ENCODE measurements around the gene ATP10A. TPM values are rescaled to one million over a fixed set of nuclear protein-coding genes. Genes with fewer than 3 reads are reported as not detected.

The ATP10A gene
- total RNA-seq, 1 donor from 2014 or later: 3.2 TPM

- Histone ChIP-seq H3K9me3 (no peaks in the 10 kb centered on the region), H3K27ac (no peak overlapping the region), H3K4me3 (no peak overlapping the region), H3K4me1 (no peaks in the 10 kb centered on the region), H3K36me3 (no peaks in the 10 kb centered on the region), H3K27me3 (no peaks in the 10 kb centered on the region)
- TF ChIP-seq POLR2AphosphoS5 (IDR thresholded peaks at IDR 0.05; ENCODE audit: insufficient read depth in 1 of 2, low read depth in 1 of 2) (no peak), POLR2A (IDR thresholded peaks at IDR 0.05) (no peak), CTCF (IDR thresholded peaks at IDR 0.05) (no peak)
- no peak for DNase-seq (ENCODE audit: extremely low spot score in 2 of 2)
- intact Hi-C loops (cut with DNase I): no loop called here
Observed at GRCh38 chr15:25705433-25706115, 157.6 kb downstream of the ATP10A start.

- intact Hi-C loops (cut with DNase I): no loop called here
- Histone ChIP-seq H3K27me3 (no peaks in the 10 kb centered on the region), H3K27ac (no peak overlapping the region), H3K4me1 (no peaks in the 10 kb centered on the region), H3K36me3 (no peaks in the 10 kb centered on the region), H3K9me3 (no peaks in the 10 kb centered on the region), H3K4me3 (no peak overlapping the region)
- DNase-seq (ENCODE audit: extremely low spot score in 2 of 2): no peak
- no peak for TF ChIP-seq POLR2AphosphoS5 (IDR thresholded peaks at IDR 0.05; ENCODE audit: insufficient read depth in 1 of 2, low read depth in 1 of 2)
- no peak for TF ChIP-seq POLR2A (IDR thresholded peaks at IDR 0.05)
- no peak for TF ChIP-seq CTCF (IDR thresholded peaks at IDR 0.05)
Observed at GRCh38 chr15:25703726-25704125, 159.4 kb downstream of the ATP10A start.

- H3K36me3 ChIP-seq: no peaks in the 10 kb centered on the region
- no peaks in the 10 kb centered on the region for H3K9me3 ChIP-seq
- intact Hi-C loops (cut with DNase I): no loop called here
- DNase-seq (ENCODE audit: extremely low spot score in 2 of 2): no peak
- TF ChIP-seq POLR2A (IDR thresholded peaks at IDR 0.05) (no peak), CTCF (IDR thresholded peaks at IDR 0.05) (no peak), POLR2AphosphoS5 (IDR thresholded peaks at IDR 0.05; ENCODE audit: insufficient read depth in 1 of 2, low read depth in 1 of 2) (no peak)
- no peaks in the 10 kb centered on the region for H3K27me3 ChIP-seq
- H3K4me3 ChIP-seq: no peak overlapping the region
- H3K4me1 ChIP-seq: no peaks in the 10 kb centered on the region
- H3K27ac ChIP-seq: no peak overlapping the region
Observed at GRCh38 chr15:25701721-25702465, 161.2 kb downstream of the ATP10A start.

GRCh38 chr15:25700916-25701315 is 162.2 kb downstream of the ATP10A start:
- H3K27me3 ChIP-seq: no peaks in the 10 kb centered on the region
- no peaks in the 10 kb centered on the region for H3K4me1 ChIP-seq
- no peaks in the 10 kb centered on the region for H3K9me3 ChIP-seq
- H3K27ac ChIP-seq: no peak overlapping the region
- TF ChIP-seq CTCF (IDR thresholded peaks at IDR 0.05) (no peak), POLR2AphosphoS5 (IDR thresholded peaks at IDR 0.05; ENCODE audit: insufficient read depth in 1 of 2, low read depth in 1 of 2) (no peak)
- intact Hi-C loops (cut with DNase I): no loop called here
- no peak overlapping the region for H3K4me3 ChIP-seq
- DNase-seq (ENCODE audit: extremely low spot score in 2 of 2): no peak
- H3K36me3 ChIP-seq: no peaks in the 10 kb centered on the region

- no peak overlapping the region for H3K27ac ChIP-seq
- TF ChIP-seq CTCF (IDR thresholded peaks at IDR 0.05) (no peak), POLR2A (IDR thresholded peaks at IDR 0.05) (no peak), POLR2AphosphoS5 (IDR thresholded peaks at IDR 0.05; ENCODE audit: insufficient read depth in 1 of 2, low read depth in 1 of 2) (no peak)
- no peaks in the 10 kb centered on the region for H3K9me3 ChIP-seq
- no peak overlapping the region for H3K4me3 ChIP-seq
- intact Hi-C loops (cut with DNase I): loop anchor here (10.0 kb wide), 1 partner anchor 237 kb away; no protein-coding TSS in a partner anchor
- no peaks in the 10 kb centered on the region for H3K27me3 ChIP-seq
- H3K36me3 ChIP-seq: no peaks in the 10 kb centered on the region
- DNase-seq (ENCODE audit: extremely low spot score in 2 of 2): no peak
- H3K4me1 ChIP-seq: no peaks in the 10 kb centered on the region
Observed at GRCh38 chr15:25697586-25697985, 165.5 kb downstream of the ATP10A start.
